ENCODE data around the gene CDH22.

Gene CDH22

DNA sequence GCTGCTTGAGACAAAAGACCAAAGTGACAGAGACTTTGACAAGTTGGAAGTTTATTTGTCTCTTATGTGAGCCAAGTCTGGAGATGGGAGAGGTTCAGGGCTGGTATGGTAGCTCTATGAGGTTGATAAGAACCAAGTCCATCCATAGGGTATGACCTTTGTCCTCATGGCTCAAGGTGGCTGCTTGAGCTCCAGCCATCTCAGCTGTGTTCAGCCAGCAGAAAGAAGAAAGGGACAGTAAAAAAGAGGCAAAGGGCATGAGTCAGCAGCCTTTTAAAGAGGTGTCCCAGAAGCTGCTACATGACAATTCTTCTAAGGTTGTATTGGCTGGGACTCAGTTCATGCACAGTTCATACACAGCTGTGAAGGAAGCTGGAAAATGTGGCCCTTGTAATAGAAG lies 141.2 kb downstream of the CDH22 start:
- no peak for DNase-seq

DNA sequence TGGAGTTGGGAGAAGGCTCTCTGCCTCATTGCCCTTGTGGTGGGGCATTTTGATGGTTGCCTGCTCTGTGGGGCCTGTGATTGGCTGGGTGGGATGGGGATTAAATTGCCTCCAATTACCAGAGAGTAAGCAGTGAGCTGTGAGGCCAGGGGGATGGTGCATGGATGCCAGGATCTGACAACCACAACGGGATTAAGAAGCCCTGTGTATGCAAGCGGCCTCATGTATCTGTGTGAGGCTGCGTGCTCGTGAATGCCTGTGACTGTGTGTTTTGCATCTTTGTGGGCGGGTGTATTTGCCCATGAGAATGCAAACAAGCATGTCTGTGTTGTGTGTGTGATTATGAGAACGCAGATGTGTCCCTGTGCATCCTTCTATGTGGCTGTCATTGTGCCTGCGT lies 144.0 kb downstream of the CDH22 start:
- no peak for DNase-seq

DNA sequence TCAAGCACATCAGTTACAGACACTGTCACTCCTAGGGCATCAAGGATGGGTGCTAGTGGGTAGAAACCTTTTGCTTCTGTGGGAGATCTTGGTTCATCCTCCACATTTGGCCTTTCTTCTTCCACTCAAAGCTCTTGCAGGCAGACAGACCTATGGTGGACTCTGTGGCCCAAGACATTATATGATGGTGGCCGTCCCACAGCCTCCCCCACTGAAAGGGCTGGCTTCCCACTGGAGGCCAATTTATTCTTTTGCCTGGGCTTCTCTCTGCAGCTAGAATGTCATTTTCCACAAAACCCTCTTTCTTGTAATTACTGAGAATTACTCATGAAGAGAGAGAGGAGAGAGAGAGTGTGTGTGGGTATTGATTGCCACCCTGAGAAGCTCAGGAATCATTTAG lies 146.4 kb downstream of the CDH22 start:
- DNase-seq: no peak

DNA sequence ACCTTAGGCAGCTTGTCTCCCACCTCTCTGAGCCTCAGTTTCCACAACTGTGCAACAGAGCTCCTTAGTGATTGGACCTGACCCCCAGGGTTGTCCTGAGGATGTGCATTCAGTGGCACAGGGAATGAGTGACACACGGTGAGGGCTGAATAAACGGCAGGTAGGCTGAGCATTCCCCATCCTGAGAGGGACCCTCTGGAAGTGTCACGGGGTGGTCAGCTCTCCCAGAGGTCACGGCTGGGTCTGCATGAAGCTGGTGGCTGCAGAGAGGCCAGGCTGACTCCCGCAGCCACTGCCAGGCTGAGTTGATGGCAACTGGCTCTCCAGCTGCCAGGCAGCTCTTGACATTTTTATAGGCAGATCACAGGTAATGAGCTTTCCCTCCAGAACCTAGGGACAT lies 147.6 kb downstream of the CDH22 start:
- DNase-seq: no peak

DNA sequence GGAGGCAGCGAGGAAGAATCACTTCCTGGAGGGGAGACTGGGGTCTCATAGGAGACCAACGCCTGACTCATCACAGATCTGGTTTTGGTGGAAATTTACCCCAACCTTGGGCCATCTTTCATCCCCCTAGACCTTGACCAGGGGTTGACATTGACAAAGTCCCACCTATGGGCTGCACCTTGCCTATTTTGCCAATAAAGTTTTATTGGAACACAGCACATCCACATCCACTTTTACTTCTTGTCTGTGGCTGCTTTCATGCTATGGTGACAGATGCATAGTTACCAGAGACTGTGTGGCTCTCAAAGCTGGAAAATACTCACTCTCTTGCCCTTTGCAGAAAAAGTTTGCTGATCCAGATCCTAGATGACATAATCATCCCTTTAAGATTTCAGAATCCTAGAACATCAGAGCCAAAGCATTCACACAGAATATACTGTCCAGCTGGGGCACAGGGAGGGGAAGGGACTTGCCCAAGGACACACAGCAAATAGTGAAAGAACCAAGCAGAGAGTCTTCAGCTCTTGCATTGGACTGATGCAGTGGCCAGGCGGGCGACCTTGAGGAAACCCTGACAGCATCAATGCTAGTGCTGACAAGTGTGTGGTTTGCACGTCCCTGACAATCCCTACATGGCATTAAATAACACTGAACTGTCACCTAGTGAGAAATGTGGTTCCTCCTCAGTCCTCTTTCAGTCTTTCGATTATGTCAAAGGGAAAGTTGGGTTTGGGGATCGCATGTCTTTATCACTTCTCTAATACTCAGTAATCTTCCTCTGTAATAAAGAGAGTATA lies 149.0 kb downstream of the CDH22 start:
- peak in 1 of 5 experiments; percentile 47 for DNase-seq

DNA sequence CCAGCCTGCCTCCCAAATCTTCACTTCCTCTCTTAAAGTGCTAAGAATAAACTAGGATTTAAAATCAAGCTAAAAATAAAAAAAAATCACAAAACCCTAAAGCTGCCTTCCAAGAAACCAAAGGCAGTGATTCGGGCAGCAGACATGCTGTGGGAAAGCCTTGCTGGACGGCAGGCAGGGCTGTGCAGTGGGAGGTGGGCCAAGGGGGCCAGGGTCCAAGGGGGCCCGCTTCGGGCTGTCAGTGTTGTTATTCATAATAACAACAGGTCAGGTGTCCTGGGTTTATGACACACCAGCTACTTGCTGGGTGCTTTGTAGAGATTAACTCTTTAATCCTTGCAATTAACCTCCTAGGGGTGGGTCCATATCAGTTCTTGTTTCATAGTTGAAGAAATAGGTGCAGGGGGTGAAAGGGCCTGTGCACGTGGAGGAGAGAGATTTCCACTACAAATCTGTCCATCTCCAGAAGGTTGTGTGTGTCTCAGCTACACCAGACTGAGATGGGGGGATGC lies 149.8 kb downstream of the CDH22 start:
- DNase-seq: no peak

DNA sequence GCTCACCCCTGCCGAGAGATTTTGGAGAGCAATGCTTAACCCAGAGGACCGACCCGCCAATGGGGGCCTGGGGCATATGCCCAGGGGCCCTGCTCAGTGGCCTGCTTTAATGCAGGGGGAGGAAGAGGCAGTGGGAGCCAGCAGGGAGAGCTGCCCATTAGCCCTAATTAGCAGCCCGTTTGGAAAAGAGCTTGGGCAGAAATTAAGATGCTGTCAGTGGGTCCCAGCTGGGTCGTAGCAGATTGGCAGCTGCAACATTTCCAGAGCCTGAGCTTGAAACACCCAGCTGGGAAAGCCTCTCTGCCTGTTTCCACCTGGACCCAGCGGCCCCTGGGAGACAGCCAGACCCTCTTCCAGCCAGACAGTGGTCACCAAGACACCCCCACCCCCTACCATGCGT lies 150.7 kb downstream of the CDH22 start:
- no peak for DNase-seq

DNA sequence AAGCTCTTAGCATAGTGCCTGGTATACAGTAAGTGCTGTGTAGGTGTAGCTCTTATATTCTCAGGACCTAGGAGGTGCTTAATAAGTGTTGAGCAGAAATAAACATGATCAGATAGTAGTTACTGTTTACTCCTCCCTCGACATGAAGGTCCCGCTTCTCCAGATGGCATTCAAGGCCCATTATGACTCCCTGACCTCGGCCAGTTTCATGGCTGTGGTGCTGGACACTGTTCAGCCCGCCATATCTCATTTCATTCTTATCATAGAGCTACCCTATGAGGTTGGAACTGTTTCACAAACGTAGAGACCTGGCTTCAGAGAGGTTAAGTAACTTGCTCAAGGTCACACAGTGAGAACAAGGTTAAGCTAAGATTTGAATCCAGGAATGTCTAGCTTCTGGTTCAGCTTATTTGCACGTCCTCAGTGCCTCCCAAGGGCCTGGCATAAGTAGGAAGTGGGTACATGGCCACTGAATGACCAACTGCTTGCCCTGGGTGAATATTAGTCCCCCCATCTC lies 151.2 kb downstream of the CDH22 start:
- no peak for DNase-seq

DNA sequence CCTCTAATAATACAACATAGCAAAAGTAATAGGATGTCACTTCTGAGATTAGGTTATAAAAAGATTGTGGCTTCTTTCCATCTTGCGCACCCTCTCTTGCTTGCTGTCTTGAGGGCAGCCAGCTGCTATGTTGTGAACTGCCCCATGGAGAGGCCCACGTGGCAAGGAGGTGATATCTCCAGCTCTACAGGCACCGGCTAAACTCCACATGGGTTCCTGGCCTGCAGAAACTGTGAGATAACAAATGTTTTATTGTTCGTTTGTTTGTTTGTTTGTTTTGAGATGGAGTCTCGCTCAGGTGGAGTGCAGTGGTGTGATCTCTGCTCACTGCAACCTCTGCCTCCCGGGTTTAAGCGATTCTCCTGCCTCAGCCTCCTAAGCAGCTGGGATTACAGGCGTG lies 152.2 kb downstream of the CDH22 start:
- no peak for DNase-seq

DNA sequence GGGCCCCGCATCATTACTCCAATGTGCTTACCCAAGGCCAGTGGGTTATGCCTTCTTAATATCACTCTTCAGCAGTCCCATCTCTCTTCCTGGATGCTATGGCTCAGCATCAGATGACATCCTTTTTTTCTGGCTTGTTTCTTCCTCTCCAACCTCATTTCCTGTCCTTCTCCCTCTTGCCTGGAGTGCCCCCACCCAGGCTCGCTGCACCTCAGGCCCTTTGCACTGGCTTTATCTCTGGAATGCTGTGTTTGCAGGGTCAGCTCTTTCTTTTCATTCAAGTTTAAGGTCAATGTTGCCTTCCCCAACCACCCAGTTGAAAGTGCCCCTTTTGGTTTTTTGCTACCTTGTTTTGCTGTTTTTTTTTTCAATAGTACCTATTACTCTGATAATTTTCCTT lies 153.5 kb downstream of the CDH22 start:
- DNase-seq: no peak

DNA sequence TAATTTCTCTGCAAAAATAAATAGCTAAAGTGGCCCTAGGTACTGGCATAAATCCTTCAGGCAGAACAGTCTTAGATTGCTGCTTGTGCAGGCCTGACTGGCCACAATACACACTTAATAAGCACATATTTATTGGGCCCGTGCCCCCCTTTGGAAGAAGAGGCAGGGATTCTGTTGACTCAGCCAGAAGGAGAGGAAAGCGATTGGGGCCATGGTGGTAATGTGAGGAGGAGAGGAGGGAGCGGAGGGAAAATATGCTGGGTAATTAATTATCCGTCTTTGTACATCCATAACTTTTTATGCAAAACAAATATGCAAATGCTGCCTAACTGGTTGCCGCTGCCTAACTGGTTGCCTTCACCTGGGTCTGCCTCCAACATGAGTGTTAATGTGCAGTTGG lies 154.0 kb downstream of the CDH22 start:
- DNase-seq: no peak

DNA sequence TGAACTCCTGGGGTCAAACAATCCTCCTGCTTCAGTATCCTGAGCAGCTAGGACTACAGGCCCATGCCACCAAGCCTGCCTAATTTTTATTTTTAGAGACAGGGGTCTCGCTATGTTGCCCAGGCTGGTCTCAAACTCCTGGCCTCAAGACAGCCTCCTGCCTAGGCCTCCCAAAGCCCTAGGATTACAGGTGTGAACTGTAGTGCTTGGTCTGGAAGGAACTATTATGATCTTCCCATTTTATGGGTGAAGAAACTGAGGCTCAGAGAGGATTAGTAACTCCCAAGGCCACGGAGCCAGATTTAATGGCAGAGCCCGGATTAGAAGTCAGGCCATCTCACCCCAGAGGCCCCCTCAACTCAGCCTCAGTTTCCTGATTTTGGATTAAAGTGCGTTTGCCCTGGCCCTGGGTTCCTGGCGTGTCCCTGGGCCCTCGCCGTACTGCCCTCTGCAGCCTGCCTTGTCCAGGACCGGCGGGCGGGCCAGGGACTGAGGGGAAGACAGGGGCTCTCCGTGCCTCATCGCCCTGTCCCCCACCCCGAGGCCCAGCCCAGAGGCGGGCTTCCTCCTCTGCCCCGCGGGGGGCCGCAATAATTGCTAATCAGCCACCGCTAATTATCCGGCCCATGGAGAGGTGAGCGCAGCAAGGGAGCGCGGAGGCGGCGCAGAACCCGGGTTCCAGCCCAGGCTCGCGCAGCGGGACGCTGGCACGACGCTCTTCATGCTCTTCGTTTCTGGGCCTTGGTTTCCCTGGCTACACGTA lies 155.3 kb downstream of the CDH22 start:
- DNase-seq: no peak

DNA sequence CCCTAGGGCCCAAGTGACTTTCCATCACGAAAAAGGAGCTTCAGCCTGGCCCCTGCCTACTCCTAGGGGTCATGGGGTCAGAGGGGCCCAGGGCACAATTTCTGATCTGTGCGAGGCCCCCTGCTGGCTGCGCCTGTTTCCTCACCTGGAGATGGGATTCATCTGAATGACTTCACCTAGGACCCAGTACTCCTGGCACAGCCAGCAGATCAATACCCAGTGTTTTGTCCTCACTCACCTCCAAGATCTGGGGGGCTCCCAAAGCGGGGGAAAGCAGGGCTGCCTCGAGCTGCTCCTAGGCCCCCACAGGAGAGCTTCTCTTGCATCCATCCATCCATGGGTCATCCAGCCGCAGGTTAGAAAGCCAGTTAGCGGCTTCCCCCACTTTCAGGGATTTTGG lies 156.4 kb downstream of the CDH22 start:
- no peak for DNase-seq

DNA sequence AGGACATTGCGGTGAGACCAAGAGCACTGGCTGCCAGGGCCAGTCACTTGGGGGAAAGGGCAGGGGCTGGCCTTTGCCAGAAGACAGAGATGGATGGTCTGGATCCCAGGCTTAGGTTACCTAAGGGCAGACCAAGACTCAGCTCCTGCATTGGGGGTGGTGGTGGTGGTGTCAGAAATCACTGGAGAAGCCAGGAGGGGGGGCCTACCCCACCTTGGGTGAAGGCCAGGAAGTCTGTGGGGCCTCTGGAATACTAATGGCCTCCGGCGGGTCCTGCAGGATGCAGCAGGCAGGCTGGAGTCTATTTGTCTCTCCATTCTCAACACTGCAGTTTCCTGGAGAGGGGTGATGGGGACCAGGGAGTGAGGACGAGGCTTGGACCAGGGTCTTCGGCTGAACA lies 157.4 kb downstream of the CDH22 start:
- no peak for DNase-seq

DNA sequence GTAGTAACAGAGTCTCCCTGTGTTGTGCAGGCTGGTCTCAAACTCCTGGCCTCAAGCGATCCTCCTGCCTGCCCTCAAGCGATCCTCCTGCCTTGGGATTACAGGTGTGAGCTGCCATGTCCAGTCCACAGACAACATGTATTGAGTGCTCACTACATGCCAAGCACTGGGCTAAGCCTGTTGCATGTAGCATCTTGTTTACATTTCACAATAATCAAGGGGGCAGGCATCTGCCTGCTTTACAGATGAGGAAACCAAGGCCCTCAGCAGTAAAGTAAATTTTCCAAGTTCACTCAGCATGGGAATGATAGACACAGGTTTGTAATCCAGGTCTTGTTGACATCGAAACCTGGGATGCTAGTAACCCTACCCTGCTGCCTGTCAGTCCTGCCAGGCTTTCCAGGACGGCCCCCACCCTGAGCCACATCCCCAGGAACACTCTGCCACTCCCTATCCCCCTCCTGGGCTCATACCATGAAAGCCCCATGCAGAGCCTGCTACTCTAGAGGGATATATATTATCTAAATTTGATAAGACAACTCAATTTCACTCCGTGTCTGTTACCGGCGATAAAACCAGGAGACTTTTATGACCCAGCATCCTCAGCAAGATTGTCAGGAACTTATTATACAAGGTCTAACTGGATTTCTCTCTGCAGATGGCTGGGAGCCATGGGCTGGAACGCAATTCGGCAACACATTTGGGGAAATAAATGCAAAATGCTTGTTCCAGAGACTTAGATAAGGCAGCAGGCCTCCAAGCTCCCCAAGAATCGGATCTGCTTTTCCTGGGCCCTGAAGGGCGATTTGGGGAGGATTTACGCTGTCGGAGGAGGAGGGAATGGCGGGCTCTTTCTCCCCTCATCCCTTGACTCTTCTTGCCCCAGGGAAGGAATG lies 159.7 kb downstream of the CDH22 start:
- DNase-seq: no peak

DNA sequence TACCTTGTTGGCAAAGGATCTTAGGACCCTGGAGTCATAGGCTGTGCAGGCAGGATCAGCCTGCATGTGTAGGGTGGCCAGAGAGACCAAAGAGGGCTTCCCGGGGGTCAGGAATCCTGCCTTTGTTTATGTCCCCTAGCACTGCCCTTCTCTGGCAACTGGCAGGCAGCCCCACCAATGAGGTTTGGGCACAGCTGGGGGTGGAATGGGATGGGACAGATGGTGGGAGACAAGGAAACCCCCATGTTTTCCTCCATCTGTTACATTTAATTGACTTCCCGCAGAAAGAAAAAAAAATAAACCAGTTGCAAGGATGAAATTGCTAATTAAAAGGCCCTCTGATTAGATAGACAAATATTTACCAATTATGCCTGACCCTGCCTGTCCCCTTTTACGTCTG lies 162.6 kb downstream of the CDH22 start:
- no peak for DNase-seq

DNA sequence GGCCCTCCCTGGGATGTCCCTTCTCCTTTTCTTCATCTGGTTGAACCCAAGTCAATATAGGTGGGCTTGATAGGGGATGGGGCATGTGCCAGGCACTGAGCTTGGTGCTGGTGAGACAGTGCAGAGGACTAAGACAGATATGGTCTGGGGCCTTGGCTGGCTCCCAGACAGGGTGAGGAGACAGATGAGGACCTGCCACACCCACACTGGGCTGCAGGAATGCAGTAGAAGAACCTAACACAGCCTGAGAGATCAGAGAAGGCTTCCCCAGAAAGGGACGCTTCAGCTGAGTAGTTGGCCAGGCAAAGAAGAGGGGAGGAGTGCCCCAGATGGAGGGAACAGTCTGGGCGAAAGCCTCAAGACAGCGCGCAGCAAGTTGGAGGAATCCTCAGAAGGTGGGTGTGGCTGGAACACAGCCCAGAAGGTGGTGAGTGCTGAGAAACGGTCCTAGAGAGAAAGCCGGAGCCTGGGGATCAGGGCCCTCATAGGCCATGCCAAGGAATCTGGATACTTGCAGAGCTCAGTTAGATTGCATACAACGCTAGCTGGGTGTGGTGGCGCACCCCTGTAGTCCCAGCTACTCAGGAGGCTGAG lies 163.8 kb downstream of the CDH22 start:
- no peak for DNase-seq

DNA sequence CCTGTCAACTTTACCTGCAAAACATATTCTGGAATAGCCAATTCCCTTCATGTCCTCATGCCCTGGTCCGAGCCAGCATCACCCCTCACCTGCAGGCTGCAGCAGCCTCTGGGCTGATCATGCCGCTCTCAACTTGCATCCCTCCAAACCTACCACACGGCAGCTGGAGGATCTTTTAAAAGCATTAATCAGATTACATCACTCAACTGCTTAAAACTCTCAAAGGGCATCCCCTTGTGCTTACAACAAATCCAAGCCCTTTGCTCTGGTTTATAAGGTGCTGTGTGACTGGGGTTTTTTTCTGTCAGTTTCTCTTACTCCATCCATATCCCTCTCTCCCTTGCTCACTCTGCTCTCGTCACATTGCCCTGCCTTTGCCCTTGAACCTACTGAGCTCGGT lies 166.2 kb downstream of the CDH22 start:
- DNase-seq: no peak

DNA sequence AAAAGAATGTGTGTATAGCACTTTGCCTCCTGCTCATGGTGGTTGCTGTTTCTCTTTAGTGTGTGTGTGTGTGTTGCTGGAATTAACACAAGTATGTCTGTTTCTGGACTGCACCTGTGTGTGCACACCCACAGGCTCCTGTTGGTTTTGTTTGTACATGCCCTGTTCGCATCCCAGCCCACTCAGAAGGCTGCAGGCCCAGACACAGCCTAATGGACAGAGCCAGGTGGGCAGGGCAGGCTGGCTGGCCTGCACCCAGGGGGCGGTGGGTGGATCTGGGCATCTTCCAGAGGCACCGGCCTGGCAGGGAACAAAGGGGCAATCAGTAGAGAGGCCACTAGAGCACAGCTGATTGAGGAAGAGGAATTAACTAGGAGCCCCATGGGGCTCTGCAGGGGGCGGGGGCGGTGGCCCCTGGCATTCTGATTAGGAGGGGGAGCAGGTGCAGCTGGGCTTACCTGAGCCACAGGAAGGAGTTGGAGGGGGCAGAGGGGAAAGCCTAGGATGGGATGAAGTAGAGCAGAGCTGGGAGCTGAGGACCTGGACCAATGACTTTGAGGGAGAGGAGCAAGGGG lies 168.3 kb downstream of the CDH22 start:
- no peak for DNase-seq

DNA sequence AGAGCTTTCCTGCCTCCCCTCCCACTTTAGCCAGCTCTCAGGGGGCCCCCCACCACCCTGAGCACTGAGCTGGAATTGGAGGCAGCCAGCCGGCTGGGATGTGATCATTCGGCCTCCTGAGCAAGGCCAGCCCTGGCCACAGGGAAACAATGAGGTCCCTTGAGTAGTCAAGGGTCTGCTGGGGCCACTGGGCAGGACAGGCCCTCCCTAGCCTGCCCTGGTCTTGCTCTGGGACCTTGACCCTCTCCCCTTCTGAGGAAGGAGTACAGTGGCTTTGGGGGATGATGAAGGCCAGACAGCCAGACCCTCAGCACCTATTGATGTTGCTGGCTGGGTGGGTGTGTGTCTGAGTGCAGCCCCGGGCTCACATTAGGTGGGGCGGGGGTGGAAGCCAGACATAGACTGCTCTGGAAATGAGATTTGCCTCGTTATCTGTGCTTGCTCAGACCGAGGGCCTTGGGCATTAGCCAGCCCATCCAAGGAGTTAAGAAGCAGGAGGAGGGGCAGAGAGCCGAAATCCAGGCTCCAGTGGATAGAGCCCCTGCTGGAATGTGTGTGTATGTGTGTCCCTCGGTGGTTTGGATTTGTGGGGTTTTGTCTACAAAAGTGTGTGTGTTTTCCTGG lies 168.9 kb downstream of the CDH22 start:
- no peak for DNase-seq

DNA sequence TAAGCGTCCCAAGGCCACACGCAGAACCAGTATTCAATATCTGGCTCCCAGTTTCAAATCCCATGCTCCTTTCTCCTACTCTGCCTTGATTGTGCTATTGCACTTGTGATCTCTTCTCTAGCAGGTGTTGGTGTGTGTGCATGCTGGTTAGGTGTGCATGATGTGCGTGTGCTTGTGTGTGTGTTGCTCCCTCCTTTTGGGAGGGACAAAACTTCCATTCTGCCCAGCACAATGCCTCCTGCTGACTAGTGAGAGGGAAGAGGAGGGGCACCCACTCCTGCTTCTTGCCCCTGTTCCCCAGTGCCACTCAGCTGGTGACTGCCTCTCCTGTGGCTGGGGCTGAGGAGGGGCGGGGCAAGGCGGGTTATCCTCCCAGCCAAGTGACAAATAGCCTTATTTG lies 170.5 kb downstream of the CDH22 start:
- no peak for DNase-seq

Data from T-helper 2 cell (primary cell).